HG02840 (cell line): ENCODE measurements around the gene DACH1.
"Not testable (repeated sequence)": the region's sequence is repeated elsewhere in the genome, so short reads cannot be mapped to it uniquely, and the experiment has no call there.

Experiments
- ATAC-seq: cut with Tn5 transposase; IDR thresholded peaks from one replicate; pipeline ENCODE4 v1.9.1; 2021; ENCODE audit warnings: mild to moderate bottlenecking, moderate library complexity, moderate number of reproducible peaks; ENCODE audit not compliant: unreplicated experiment, low FRiP score

DACH1 gene

GRCh38 chr13:71866335-71867130, 471 bp downstream of the DACH1 start:
- no peak for ATAC-seq

GRCh38 chr13:71865874-71866334, 1.1 kb downstream of the DACH1 start:
- ATAC-seq: no peak

- no peak for ATAC-seq
Observed at GRCh38 chr13:71864986-71865873, 1.8 kb downstream of the DACH1 start.

DNA sequence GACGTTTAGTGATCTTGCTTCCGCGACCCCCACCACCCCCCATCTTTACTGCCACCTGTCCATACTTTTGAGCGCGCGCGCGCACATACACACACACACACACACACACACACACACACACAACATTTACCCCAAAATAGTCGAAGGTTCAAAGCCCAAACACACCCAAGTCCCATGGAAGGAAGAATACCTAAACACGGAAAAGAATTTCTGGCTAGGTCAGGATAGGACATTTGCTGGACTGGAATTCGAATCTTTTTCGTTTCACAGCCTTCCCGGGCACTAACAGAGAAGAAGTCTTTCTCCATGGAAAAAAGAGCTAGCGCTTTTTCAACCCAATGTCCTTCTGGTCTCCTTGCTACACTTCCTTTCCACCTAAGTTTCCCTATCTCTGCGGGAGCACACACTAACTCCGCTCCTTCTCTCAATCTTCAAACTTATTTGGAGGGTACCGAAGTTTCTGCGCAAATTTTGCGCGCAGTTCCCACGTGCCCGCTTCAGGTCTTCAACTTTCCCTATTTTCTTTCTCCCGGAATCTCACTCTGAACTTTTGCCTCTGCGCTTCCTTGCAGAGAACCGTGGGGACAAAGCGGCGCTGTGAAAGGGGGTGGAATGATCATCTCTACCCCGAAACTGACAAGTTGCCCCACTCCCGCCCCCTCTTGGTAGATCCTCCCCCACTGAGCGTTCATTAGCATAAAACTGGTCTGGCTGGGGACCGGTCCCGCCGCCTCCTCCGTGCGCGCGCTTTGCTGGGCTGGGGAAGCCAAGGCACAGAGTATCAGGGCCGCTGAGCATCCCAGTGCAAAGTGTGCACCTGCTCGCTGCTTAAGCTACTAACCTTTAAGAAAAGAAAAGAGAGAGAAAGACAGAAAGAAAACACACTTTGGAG, 2.7 kb downstream of the DACH1 start:
- ATAC-seq: no peak

DNA sequence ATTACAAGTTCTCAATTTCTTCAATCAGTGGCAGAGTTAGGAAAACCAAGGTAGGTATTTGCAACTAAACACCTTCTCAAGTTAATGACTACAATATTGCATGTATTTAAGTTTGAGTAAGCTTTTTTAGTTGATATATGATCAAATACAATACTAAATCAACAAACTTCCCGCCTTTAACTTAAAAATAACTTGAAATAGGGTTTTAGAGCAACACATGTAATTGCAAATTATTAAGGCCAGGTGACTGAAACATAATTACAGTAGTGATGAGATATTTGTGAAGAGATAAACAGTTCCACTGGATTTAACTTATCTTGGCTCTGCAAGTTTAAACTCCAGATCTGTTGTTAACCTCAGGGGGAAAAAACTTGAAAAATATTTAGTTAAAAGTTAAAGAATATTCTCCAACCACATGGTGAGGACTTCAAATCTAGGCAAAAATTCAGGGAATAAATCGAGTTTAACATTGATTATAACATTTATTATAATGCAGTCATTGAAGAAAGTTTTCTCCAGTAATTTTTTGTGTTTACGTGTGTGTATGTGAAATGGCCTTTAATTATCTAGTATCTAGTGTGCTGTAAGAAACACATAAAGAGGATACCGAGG, 3.6 kb downstream of the DACH1 start:
- ATAC-seq: no peak

GRCh38 chr13:71862459-71862943, 4.5 kb downstream of the DACH1 start:
- ATAC-seq: no peak

GRCh38 chr13:71861769-71862458, 5.1 kb downstream of the DACH1 start:
- ATAC-seq: no peak

DNA sequence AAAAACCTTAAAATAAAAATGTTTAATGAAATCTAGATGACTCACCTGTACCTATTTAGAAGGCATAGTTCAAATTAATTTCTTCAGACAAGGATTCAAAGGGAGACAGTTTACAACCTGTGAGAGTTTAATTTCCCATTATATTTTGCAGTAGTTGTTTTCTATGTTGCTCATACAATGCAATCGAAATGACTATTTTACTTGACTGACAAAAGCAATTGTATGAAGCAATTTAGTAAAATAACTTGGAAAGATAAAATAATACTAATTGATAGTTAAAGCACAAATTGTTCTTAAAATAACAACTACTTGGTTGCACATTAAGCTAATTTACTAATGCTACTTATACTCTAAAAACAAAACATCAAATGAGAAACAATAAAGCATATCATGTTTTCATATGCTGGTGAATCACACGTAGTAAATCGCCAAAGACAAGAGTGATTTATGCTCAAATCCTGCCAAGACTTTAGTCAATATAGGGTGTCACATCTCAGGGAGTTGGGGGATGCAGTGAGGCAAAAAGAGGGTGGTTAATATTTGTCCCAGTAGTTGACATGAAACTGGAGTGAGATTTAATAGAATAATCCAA, 6.4 kb downstream of the DACH1 start:
- no peak for ATAC-seq

DNA sequence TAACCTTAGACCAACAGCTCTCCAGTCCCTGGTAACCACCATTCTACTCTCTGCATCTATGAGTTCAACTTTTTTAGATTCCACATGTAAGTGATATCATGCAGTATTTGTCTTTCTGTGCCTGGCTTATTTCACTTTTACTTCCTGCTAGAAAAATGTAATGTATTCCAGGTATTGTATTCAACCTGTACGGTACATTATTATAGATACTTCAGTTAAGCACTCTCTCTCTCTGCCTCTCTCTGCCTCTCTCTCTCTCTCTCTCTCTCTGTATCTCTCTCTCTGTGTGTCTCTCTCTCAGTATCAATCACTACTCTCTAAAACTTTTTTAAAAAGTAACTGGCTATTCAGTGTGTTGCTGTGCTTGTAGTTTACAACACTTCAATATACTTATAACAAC, 8.4 kb downstream of the DACH1 start:
- ATAC-seq: no peak

DNA sequence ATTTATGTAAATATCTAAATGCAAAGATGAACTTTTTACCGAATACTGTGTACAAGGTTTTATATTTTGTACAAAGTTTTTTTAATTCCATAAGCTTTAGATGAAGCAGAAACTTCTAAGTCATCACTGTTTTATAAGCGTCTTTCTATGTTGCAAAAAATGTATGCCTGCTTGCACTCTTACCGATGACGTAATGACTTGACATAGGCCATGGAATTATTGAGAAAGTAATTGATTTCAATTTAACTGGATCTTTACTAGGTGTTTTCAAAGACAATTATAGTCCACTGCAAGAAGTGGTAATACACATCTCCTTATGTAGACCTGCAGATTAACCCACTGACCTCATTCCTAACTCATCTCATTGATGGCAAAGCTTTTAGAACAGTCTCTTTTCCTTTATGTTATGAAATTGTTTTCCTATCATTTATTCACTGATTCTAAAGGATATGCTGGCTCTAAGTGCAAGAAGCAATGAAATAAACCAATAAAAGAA, 10.4 kb downstream of the DACH1 start:
- no peak for ATAC-seq

DNA sequence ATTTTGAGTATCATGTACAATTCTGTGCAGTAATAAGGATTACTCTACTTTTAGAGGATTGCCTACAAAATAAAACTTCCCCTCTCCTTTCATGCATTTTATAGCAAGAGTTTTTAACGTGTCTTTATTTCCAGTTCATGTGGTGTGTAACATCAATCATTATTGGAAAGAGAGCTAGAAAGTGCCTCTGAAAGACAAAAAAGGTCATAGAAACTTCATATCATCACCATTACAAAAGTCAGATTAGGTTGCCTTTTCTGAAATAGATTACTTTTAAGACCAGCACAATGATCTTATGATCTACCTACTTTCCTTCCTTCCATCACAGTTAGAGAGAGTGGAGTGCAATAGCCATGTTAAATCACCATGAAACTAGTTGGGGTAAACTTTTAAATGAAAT, 12.6 kb downstream of the DACH1 start:
- ATAC-seq: no peak

DNA sequence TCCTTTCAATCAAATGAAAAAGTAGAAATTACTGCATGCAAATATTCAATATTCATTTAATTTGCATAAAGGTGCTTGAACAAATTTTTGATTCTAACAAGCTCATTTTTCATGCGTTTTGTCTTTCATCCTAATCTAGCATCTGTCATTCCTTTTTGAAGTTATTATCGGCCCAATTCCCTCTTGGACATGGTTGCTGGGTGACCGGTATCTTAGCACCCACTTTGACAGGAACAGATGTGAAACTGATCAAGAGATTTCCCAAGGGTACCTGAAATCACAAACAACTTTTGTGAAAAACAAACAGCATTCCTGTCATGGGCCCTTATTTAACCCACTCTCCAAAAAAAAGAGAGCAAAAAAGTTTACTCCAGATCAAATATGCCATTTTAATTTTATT, 13.3 kb downstream of the DACH1 start:
- ATAC-seq: no peak

- no peak for ATAC-seq
Observed at GRCh38 chr13:71852736-71853135, 14.3 kb downstream of the DACH1 start.

GRCh38 chr13:71851498-71852409, 15.2 kb downstream of the DACH1 start:
- ATAC-seq: no peak

DNA sequence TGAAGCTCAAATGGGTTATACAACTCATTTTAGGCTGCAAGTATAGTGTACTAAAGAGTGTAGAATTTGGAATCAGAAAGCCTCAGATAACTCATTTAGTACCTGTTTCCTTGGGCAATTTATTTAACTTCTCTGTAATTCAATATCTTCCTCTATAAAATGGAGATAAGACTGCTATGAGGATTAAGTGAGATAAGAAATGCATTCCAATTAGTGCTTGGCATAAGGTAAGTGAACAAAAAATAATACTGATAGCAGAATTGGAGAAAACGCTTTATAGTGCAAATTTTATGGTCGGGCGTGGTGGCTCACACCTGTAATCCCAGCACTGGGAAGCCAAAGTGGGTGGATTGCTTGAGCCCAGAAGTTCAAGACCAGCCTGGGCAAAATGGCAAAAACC, 25.0 kb downstream of the DACH1 start:
- ATAC-seq: no peak

- no peak for ATAC-seq
Observed at GRCh38 chr13:71838842-71839241, 28.2 kb downstream of the DACH1 start.

- not testable (repeated sequence) for ATAC-seq
Observed at GRCh38 chr13:71837582-71837981, 29.4 kb downstream of the DACH1 start.

DNA sequence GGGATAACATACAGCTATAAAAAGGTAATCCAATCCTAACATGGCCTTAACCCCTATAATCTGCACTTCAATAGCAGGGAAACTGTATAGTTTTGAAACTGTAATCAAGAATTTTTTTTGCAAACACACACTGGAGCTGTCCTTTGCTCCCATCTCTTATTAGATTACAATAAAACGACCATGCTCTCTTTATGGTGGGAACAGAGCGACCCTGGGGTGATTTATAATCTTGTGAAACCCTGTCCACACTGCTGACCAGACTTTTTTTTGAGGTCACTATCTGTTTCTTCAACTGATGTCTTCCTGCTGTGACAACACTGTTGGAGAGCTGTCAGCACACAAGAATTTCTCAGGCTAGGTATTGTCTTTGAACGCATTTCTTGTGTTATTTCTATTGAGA, 35.3 kb downstream of the DACH1 start:
- no peak for ATAC-seq
